H9 (cell line): ENCODE data around the gene SGCE. TPM values are rescaled to one million over a fixed set of nuclear protein-coding genes. Genes with fewer than 3 reads are reported as not detected.

ENCODE experiments used
- DNase-seq: peaks from one replicate; pipeline ENCODE4 v3.0.0-alpha.2; 2017
- H2AFZ ChIP-seq: one replicate; pipeline ENCODE4 v1.6.1; 2013; ENCODE audit warnings: mild to moderate bottlenecking, low read length, control low read depth, moderate library complexity
- H2AK5ac ChIP-seq: 2 replicates; pipeline ENCODE4 v1.6.1; 2013; ENCODE audit warnings: low read length, control low read depth, mixed read lengths; ENCODE audit not compliant: insufficient read length
- H2BK120ac ChIP-seq: one replicate; pipeline ENCODE4 v1.6.1; 2013; ENCODE audit warnings: low read depth, mild to moderate bottlenecking, low read length, control low read depth, inconsistent platforms; ENCODE audit not compliant: poor library complexity, severe bottlenecking
- H2BK12ac ChIP-seq: 2 replicates; pipeline ENCODE4 v1.6.1; 2013; ENCODE audit warnings: low read length, control low read depth, mixed read lengths, low read depth; ENCODE audit not compliant: insufficient read length
- H2BK15ac ChIP-seq: 2 replicates; pipeline ENCODE4 v1.6.1; 2013; ENCODE audit warnings: low read depth, low read length, control low read depth
- H2BK20ac ChIP-seq: one replicate; pipeline ENCODE4 v1.6.1; 2013; ENCODE audit warnings: low read depth, mild to moderate bottlenecking, low read length, control low read depth, inconsistent platforms; ENCODE audit not compliant: poor library complexity, severe bottlenecking
- H2BK5ac ChIP-seq: 2 replicates; pipeline ENCODE4 v1.6.1; 2013; ENCODE audit warnings: low read length, control low read depth, mixed read lengths; ENCODE audit not compliant: insufficient read length
- H3K14ac ChIP-seq: 2 replicates; pipeline ENCODE4 v1.6.1; 2013; ENCODE audit warnings: low read length, control low read depth; ENCODE audit not compliant: insufficient read depth
- H3K18ac ChIP-seq: 2 replicates; pipeline ENCODE4 v1.6.1; 2013; ENCODE audit warnings: low read depth, mild to moderate bottlenecking, mixed read lengths, low read length, control low read depth; ENCODE audit not compliant: insufficient read length
- H3K23ac ChIP-seq: 2 replicates; pipeline ENCODE4 v1.6.1; 2013; ENCODE audit warnings: low read length, control low read depth, mixed read lengths, low read depth; ENCODE audit not compliant: insufficient read length
- H3K23me2 ChIP-seq: 2 replicates; pipeline ENCODE4 v1.6.1; 2013; ENCODE audit warnings: low read depth, mild to moderate bottlenecking, mixed read lengths, low read length, control low read depth; ENCODE audit not compliant: insufficient read length, poor library complexity, severe bottlenecking
- H3K27ac ChIP-seq: 2 replicates; pipeline ENCODE4 v1.5.1; 2013; ENCODE audit warnings: low read length, control low read depth, mixed read lengths, low read depth; ENCODE audit not compliant: insufficient read length
- H3K27me3 ChIP-seq: 2 replicates; pipeline ENCODE4 v1.6.1; 2013; ENCODE audit warnings: low read length, control low read depth, inconsistent platforms; ENCODE audit not compliant: insufficient read depth
- H3K4ac ChIP-seq: 2 replicates; pipeline ENCODE4 v1.6.1; 2013; ENCODE audit warnings: low read depth, mild to moderate bottlenecking, control low read depth, inconsistent platforms, low read length, moderate library complexity
- H3K4me1 ChIP-seq: 2 replicates; pipeline ENCODE4 v1.6.1; 2013; ENCODE audit warnings: low read length, control low read depth, inconsistent platforms; ENCODE audit not compliant: insufficient read depth
- H3K4me2 ChIP-seq: 2 replicates; pipeline ENCODE4 v1.6.1; 2013; ENCODE audit warnings: low read length, control low read depth, mixed read lengths; ENCODE audit not compliant: insufficient read length, insufficient read depth
- H3K56ac ChIP-seq: 2 replicates; pipeline ENCODE4 v1.6.1; 2013; ENCODE audit warnings: low read depth, mild to moderate bottlenecking, mixed read lengths, low read length, control low read depth; ENCODE audit not compliant: insufficient read length
- H3K79me1 ChIP-seq: 2 replicates; pipeline ENCODE4 v1.6.1; 2013; ENCODE audit warnings: low read depth, mild to moderate bottlenecking, moderate library complexity, low read length, control low read depth, inconsistent platforms; ENCODE audit not compliant: insufficient read depth, poor library complexity, severe bottlenecking
- H3K79me2 ChIP-seq: 2 replicates; pipeline ENCODE4 v1.6.1; 2013; ENCODE audit warnings: low read length, control low read depth, inconsistent platforms; ENCODE audit not compliant: insufficient read depth
- H3K9ac ChIP-seq: 2 replicates; pipeline ENCODE4 v1.6.1; 2013; ENCODE audit warnings: low read length, control low read depth, mixed read lengths; ENCODE audit not compliant: insufficient read length; ENCODE audit errors: extremely low read depth
- H3K9me3 ChIP-seq: one replicate; pipeline ENCODE4 v1.6.1; 2013; ENCODE audit warnings: low read depth, low read length, inconsistent platforms; ENCODE audit not compliant: control insufficient read depth
- H3T11ph ChIP-seq: one replicate; pipeline ENCODE4 v1.6.1; 2013; ENCODE audit warnings: mild to moderate bottlenecking, low read length, control low read depth, inconsistent platforms
- H4K20me1 ChIP-seq: one replicate; pipeline ENCODE4 v1.6.1; 2013; ENCODE audit not compliant: control insufficient read depth, insufficient read length, insufficient read depth
- H4K5ac ChIP-seq: 2 replicates; pipeline ENCODE4 v1.6.1; 2013; ENCODE audit warnings: low read depth, mild to moderate bottlenecking, mixed read lengths, low read length, control low read depth; ENCODE audit not compliant: insufficient read length
- H4K8ac ChIP-seq: replicated peaks from 2 replicates; pipeline ENCODE4 v1.6.1; 2013; ENCODE audit warnings: low read length, control low read depth, mixed read lengths, low read depth; ENCODE audit not compliant: insufficient read length
- H4K91ac ChIP-seq: 2 replicates; pipeline ENCODE4 v1.6.1; 2013; ENCODE audit warnings: low read depth, mild to moderate bottlenecking, moderate library complexity, mixed read lengths, low read length, control low read depth; ENCODE audit not compliant: insufficient read length
- H3K27ac Mint-ChIP-seq, 3 experiments: 2 replicates in 2 of 3; 3 replicates in 1 of 3; pipeline ENCODE4 v1.8.0; 2020 to 2021; ENCODE audit warnings: mixed read lengths in 3 of 3, mild to moderate bottlenecking in 1 of 3, moderate library complexity in 1 of 3
- H3K27me3 Mint-ChIP-seq: 2 replicates; pipeline ENCODE4 v1.8.0; 2021; ENCODE audit warnings: low read depth, mild to moderate bottlenecking, moderate library complexity, mixed read lengths
- H3K36me3 Mint-ChIP-seq, 3 experiments: 2 replicates in 2 of 3; 3 replicates in 1 of 3; pipeline ENCODE4 v1.8.0; 2020 to 2021; ENCODE audit warnings: low read depth in 3 of 3, mixed read lengths in 3 of 3; ENCODE audit not compliant: insufficient read depth in 1 of 3
- H3K4me1 Mint-ChIP-seq, 2 experiments: 2 replicates each; pipeline ENCODE4 v1.8.0; 2020; ENCODE audit warnings: mixed read lengths in 2 of 2
- H3K4me3 Mint-ChIP-seq, 2 experiments: 2 replicates in 1 of 2; 3 replicates in 1 of 2; pipeline ENCODE4 v1.8.0; 2020 to 2021; ENCODE audit warnings: mild to moderate bottlenecking in 2 of 2, mixed read lengths in 2 of 2, moderate library complexity in 1 of 2
- H3K9me3 Mint-ChIP-seq, 2 experiments: 2 replicates in 1 of 2; 3 replicates in 1 of 2; pipeline ENCODE4 v1.8.0; 2020; ENCODE audit warnings: mild to moderate bottlenecking in 2 of 2, mixed read lengths in 2 of 2, moderate library complexity in 1 of 2
- CTCF ChIP-seq: fragments of 200-600 bp; sonication (generic); conservative IDR thresholded peaks from 3 replicates; pipeline ENCODE4 v1.8.0; 2021; ENCODE audit warnings: antibody characterized with exemption, mild to moderate bottlenecking
- WGBS: extraction: QIAGEN DNeasy Blood & Tissue Kit; methylation state at CpG from one replicate; pipeline ENCODE4 v1.1.7; 2013; ENCODE audit warnings: missing lambda C conversion rate, low lambda C conversion rate, mixed read lengths; ENCODE audit not compliant: insufficient read length; ENCODE audit errors: extremely low coverage; 5-methylcytosine and 5-hydroxymethylcytosine counted together
- total RNA-seq: library from RNA; stranded (reverse); gene quantifications from 2 replicates; pipeline ENCODE4 v1.2.1, GENCODE V29; 2021

Gene SGCE
- total RNA-seq, 1 experiment from 2014 or later = 30.5 TPM

- Histone ChIP-seq H3K56ac (no peak overlapping the region), H4K8ac (no peak overlapping the region), H3T11ph (no peak overlapping the region), H3K18ac (no peak overlapping the region), H3K23ac (no peak overlapping the region), H3K4me1 (no peaks in the 10 kb centered on the region), H2BK120ac (no peak overlapping the region), H2BK5ac (no peak overlapping the region), H4K20me1 (no peaks in the 10 kb centered on the region), H3K79me1 (no peaks in the 10 kb centered on the region), H3K14ac (no peak overlapping the region), H3K27me3 (no peaks in the 10 kb centered on the region), H3K4ac (no peak overlapping the region), H3K79me2 (no peaks in the 10 kb centered on the region), H4K5ac (no peak overlapping the region), H3K23me2 (no peaks in the 10 kb centered on the region), H2AK5ac (no peak overlapping the region), H3K4me2 (no peak overlapping the region), H3K9me3 (no peaks in the 10 kb centered on the region), H3K9ac (no peak overlapping the region), H2AFZ (no peak overlapping the region), H2BK12ac (no peak overlapping the region), H2BK15ac (no peak overlapping the region), H2BK20ac (no peak overlapping the region), H4K91ac (no peak overlapping the region), H3K27ac (no peak overlapping the region)
- DNase-seq = no peak
- peaks cover 35 to 36% of the 10 kb centered on the region in 2 experiments for H3K9me3 Mint-ChIP-seq
- peaks cover 20 to 52% (median 29%) of the 10 kb centered on the region in 3 experiments for H3K36me3 Mint-ChIP-seq
- no peak overlapping the region for H3K27ac Mint-ChIP-seq
- no peaks in the 10 kb centered on the region for H3K27me3 Mint-ChIP-seq
- no CpG with 5 or more reads among the region's 2 CpGs for WGBS
- no peak for TF ChIP-seq CTCF
- H3K4me3 Mint-ChIP-seq = no peak overlapping the region
- peaks cover 15 to 16% of the 10 kb centered on the region in 2 experiments for H3K4me1 Mint-ChIP-seq
Measured at GRCh38 chr7:94575646-94576045, 80.3 kb downstream of the SGCE start.
